Measurements from ENCODE around the gene CAMK1D.

The CAMK1D gene

DNA sequence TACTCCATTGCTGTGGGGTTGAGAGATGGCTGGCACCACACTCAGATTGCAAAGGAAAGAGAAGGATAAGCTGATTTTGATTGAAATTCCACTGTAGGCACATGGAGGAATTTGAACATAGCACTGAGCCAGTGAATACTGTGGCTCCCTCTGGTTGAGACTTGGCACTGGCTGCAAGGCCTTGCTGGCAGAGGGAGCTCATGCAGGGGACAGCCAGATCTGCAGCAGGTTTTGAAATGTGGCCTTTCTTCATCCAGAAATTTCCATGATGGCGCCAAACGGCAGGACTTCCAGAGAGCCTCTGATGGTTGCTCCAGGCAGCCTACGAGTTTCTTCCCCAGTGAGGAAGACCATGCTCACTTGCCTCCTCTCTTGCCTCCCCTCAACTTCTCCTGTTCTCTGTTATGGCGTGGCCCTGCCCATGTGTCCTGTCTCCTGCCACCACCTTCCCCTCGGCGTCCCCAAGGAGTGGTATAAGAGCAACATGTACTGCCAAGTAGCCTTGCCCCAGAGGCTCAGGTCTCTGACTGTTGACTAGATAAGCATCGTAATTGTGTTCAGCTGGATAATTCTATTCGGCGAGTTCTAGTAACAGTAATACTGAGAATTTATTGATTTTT lies 386.6 kb downstream of the CAMK1D start:
- H3K4me1 ChIP-seq (ENCODE audit: control insufficient read depth, insufficient read depth, low read length): no peaks in the 10 kb centered on the region
- TF ChIP-seq, protein P1, sequence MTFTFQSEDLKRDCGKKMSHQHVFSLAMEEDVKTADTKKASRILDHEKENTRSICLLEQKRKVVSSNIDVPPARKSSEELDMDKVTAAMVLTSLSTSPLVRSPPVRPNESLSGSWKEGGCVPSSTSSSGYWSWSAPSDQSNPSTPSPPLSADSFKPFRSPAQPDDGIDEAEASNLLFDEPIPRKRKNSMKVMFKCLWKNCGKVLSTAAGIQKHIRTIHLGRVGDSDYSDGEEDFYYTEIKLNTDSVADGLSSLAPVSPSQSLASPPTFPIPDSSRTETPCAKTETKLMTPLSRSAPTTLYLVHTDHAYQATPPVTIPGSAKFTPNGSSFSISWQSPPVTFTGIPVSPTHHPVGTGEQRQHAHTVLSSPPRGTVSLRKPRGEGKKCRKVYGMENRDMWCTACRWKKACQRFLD (tag by site-specific recombination; IDR thresholded peaks at IDR 0.05): no peak
- no peak for TF ChIP-seq GLI2 (tag by site-specific recombination; IDR thresholded peaks at IDR 0.05; ENCODE audit: borderline replicate concordance, low read depth)
- POLR2A ChIA-PET: no interaction called here
- CTCF ChIA-PET: interaction anchor here (0.6 kb wide), 1 partner anchor 24 kb away, joined by 3 read pairs; no protein-coding TSS in a partner anchor
- no peaks in the 10 kb centered on the region for H3K36me3 ChIP-seq (ENCODE audit: control insufficient read depth in 2 of 2, insufficient read depth in 1 of 2, low read length in 2 of 2)
- no peaks in the 10 kb centered on the region for H3K9me3 ChIP-seq (ENCODE audit: control insufficient read depth, insufficient read depth, low read depth, low read length)
- no peak overlapping the region for H3K27ac ChIP-seq (ENCODE audit: extremely low read depth, low read depth, low read length)
- H3K4me3 ChIP-seq (ENCODE audit: low read depth, low read length): no peak overlapping the region

DNA sequence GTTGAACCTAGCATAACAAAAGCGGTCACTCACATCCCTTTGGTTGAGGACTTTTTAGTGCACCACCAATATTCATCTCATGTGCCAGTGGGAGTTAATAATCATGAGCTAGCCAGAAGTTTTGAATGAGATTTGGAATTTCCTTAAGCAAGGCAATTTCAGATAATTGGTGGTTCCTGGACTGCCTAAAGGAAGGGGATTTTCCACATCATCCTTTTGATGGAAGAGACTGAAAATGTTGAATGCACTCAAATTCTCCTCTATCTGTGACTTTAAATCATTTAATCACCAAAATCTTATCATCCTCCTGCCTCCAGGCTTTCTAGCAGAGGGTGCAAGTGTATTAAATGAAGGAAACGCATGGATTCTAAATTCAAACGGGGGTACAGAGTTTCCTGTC lies 391.5 kb downstream of the CAMK1D start:
- CTCF ChIA-PET: interaction anchor here (0.6 kb wide), 1 partner anchor 359 kb away, joined by 4 read pairs; the partner anchor contains the start of gene OPTN
- Histone ChIP-seq H3K4me1 (ENCODE audit: control insufficient read depth, insufficient read depth, low read length) (no peaks in the 10 kb centered on the region), H3K27ac (ENCODE audit: extremely low read depth, low read depth, low read length) (no peak overlapping the region), H3K4me3 (ENCODE audit: low read depth, low read length) (no peak overlapping the region), H3K36me3 (ENCODE audit: control insufficient read depth in 2 of 2, insufficient read depth in 1 of 2, low read length in 2 of 2) (no peaks in the 10 kb centered on the region), H3K9me3 (ENCODE audit: control insufficient read depth, insufficient read depth, low read depth, low read length) (no peaks in the 10 kb centered on the region)
- POLR2A ChIA-PET: no interaction called here
- TF ChIP-seq ZNF580 (tag by site-specific recombination; IDR thresholded peaks at IDR 0.05) (no peak), KLF16 (tag by site-specific recombination; IDR thresholded peaks at IDR 0.05) (no peak), ZFP69B (tag by site-specific recombination; IDR thresholded peaks at IDR 0.05) (no peak), ZNF174 (tag by site-specific recombination; IDR thresholded peaks at IDR 0.05) (no peak), BCL6B (tag by site-specific recombination; IDR thresholded peaks at IDR 0.05) (no peak), ZNF76 (tag by site-specific recombination; IDR thresholded peaks at IDR 0.05; ENCODE audit: borderline replicate concordance, low read depth) (no peak), ZNF335 (tag by site-specific recombination; conservative IDR thresholded peaks at IDR 0.05) (no peak), GLI2 (tag by site-specific recombination; IDR thresholded peaks at IDR 0.05; ENCODE audit: borderline replicate concordance, low read depth) (no peak), ZBTB10 (tag by site-specific recombination; IDR thresholded peaks at IDR 0.05) (no peak), ZIC2 (tag by site-specific recombination; IDR thresholded peaks at IDR 0.05) (no peak), ZNF530 (tag by site-specific recombination; IDR thresholded peaks at IDR 0.05; ENCODE audit: low read depth) (no peak), ZNF701 (tag by site-specific recombination; IDR thresholded peaks at IDR 0.05) (no peak), OVOL3 (tag by site-specific recombination; IDR thresholded peaks at IDR 0.05) (no peak), ZNF202 (tag by site-specific recombination; IDR thresholded peaks at IDR 0.05; ENCODE audit: borderline replicate concordance) (no peak), KLF10 (tag by site-specific recombination; IDR thresholded peaks at IDR 0.05) (no peak)
- TF ChIP-seq, protein P2, sequence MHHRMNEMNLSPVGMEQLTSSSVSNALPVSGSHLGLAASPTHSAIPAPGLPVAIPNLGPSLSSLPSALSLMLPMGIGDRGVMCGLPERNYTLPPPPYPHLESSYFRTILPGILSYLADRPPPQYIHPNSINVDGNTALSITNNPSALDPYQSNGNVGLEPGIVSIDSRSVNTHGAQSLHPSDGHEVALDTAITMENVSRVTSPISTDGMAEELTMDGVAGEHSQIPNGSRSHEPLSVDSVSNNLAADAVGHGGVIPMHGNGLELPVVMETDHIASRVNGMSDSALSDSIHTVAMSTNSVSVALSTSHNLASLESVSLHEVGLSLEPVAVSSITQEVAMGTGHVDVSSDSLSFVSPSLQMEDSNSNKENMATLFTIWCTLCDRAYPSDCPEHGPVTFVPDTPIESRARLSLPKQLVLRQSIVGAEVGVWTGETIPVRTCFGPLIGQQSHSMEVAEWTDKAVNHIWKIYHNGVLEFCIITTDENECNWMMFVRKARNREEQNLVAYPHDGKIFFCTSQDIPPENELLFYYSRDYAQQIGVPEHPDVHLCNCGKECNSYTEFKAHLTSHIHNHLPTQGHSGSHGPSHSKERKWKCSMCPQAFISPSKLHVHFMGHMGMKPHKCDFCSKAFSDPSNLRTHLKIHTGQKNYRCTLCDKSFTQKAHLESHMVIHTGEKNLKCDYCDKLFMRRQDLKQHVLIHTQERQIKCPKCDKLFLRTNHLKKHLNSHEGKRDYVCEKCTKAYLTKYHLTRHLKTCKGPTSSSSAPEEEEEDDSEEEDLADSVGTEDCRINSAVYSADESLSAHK (tag by site-specific recombination; IDR thresholded peaks at IDR 0.05): no peak
- TF ChIP-seq, protein P3, sequence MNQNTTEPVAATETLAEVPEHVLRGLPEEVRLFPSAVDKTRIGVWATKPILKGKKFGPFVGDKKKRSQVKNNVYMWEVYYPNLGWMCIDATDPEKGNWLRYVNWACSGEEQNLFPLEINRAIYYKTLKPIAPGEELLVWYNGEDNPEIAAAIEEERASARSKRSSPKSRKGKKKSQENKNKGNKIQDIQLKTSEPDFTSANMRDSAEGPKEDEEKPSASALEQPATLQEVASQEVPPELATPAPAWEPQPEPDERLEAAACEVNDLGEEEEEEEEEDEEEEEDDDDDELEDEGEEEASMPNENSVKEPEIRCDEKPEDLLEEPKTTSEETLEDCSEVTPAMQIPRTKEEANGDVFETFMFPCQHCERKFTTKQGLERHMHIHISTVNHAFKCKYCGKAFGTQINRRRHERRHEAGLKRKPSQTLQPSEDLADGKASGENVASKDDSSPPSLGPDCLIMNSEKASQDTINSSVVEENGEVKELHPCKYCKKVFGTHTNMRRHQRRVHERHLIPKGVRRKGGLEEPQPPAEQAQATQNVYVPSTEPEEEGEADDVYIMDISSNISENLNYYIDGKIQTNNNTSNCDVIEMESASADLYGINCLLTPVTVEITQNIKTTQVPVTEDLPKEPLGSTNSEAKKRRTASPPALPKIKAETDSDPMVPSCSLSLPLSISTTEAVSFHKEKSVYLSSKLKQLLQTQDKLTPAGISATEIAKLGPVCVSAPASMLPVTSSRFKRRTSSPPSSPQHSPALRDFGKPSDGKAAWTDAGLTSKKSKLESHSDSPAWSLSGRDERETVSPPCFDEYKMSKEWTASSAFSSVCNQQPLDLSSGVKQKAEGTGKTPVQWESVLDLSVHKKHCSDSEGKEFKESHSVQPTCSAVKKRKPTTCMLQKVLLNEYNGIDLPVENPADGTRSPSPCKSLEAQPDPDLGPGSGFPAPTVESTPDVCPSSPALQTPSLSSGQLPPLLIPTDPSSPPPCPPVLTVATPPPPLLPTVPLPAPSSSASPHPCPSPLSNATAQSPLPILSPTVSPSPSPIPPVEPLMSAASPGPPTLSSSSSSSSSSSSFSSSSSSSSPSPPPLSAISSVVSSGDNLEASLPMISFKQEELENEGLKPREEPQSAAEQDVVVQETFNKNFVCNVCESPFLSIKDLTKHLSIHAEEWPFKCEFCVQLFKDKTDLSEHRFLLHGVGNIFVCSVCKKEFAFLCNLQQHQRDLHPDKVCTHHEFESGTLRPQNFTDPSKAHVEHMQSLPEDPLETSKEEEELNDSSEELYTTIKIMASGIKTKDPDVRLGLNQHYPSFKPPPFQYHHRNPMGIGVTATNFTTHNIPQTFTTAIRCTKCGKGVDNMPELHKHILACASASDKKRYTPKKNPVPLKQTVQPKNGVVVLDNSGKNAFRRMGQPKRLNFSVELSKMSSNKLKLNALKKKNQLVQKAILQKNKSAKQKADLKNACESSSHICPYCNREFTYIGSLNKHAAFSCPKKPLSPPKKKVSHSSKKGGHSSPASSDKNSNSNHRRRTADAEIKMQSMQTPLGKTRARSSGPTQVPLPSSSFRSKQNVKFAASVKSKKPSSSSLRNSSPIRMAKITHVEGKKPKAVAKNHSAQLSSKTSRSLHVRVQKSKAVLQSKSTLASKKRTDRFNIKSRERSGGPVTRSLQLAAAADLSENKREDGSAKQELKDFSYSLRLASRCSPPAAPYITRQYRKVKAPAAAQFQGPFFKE (tag by site-specific recombination; IDR thresholded peaks at IDR 0.05; ENCODE audit: borderline replicate concordance): no peak

All from HEK293 (cell line).